Stimulated activated CD4-positive, alpha-beta T cell treated with anti-CD3 and anti-CD28 coated beads, Interleukin-4, amount 100 ng/mL, for 4 hours (primary cell): ENCODE results near the gene RNF220.
"Not testable (repeated sequence)": the region's sequence is repeated elsewhere in the genome, so short reads cannot be mapped to it uniquely, and the experiment has no call there.

Experiments used
- DNase-seq, 2 experiments: peaks; one replicate each; pipeline ENCODE4 v3.0.0-alpha.2; 2020

The RNF220 gene

DNA sequence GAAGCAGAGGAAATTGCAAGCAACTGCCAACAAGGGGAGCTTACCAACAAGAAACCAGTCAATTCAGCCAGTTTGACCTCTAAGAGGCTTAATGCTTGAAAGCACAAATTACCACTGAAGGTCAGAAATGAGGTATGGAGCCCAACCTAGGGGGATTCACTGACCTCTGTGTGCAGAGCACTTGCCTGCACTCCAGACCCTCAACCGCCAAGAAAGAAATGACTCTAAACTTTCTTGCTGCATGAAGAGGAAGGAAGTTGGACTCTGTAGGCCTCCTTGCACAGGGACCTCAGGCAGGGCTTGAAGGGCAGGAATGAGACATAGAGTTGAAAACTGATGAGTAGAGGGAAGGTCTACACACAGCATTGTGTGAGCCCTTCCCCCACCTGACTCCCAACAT is 279.5 kb downstream of the RNF220 start:
- no peak for DNase-seq

DNA sequence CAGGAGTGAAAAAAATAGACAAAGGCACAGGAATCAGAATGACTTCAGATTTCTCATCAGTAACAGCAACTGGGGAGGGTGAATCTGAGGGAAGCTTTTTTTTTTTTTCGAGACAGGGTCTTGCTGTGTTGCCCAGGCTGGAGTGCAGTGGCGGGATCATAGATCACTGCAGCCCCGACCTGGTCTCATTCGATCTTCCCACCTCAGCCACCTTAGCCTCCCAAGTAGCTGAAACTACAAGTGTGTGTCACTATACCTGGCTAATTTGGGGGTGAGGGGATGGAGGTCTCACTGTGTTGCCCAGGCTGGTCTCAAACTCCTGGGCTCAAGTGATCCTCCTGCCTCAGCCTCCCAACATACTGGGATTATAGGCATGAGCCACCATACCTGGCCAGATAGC is 280.2 kb downstream of the RNF220 start:
- DNase-seq = no peak

DNA sequence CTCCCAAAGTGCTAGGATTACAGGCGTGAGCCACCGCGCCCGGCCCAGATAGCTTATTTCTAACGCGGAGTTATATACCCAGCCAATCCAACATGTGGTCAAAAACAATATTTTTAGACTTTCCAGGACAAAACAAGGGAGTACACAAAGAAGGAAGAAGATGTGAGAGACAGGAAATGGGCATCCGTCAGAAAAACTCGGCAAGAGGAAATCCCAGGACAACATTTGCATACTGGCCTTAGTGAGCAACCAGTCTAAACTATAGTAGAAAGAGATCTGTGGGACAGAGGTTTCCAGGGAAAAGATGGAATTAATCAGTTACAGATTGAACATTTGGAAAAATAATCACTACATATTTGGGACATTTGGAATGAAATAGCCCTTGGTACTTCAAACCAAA is 280.8 kb downstream of the RNF220 start:
- DNase-seq = no peak

GRCh38 chr1:44688760-44689446 is 283.8 kb downstream of the RNF220 start:
- no peak for DNase-seq

DNA sequence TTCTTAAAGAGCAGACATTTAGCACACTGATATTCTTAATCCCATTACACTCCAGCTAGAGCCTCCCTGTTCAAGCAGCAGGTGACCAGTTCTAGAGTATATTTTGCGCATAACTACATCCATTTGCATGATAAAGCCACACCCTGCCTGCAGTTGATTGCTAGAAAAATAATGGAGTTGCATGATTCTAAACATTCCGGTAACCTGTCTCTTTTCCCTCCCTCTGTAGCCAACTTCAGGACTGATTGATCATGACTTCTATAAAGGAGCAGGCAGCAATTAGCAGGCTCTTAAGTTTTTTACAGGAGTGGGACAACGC is 284.4 kb downstream of the RNF220 start:
- no peak for DNase-seq

DNA sequence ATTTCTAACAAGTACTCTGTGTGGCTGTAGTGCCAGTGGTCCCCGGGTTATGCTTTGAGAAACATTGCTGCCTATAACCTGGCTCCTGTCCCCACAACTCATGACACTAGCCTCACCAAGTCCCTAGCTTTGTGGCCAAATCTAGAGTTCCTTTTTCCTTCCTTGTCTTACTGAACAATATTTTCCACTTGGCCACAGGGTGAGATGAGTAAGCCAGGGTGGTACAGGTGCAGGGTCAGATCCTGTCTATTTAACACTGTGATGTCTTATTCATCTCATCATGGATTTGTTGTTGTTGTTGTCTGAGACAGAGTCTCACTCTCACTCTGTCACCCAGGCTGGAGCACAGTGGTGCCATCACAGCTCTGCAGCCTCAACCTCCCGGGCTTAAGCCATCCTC is 288.1 kb downstream of the RNF220 start:
- DNase-seq = no peak

DNA sequence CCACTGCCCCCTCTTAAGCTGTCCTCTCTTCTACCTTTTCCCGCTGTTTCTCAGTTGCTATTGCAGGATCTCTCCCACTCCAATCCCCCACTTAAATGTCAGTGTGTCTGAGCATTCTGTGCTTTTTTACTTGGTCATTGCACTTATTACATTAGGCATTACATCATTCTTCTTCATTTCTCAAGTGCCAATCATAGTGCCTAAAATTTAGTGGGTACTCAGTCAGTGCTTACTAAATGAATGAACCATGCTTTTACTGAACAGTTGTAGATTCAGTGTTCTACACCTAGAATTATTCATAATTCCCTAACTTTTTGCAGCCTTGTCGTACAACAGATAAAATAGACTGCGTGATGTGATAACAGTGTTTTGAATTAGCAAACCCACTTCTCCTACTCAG is 288.8 kb downstream of the RNF220 start:
- no peak for DNase-seq

- DNase-seq = no peak
These were observed 289.9 kb downstream of the RNF220 start for GRCh38 chr1:44694863-44695478.

DNA sequence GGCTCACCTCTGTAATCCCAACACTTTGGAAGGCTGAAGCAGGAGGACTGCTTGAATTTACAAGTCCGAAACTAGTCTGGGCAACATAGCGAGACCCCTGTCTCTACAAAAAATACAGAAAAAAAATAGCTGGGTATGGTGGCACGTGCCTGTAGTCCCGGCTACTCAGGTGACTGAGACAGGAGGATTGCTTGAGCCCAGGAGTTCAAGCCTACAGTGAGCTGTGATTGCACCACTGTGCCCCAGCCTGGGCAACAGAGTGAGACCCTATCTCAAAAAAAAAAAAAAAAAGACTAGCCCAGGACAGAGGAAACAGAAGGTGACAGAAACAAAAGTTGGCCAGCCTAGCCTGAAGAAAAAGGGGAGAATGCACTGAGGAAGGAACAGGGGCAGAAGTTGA is 290.6 kb downstream of the RNF220 start:
- no peak for DNase-seq

GRCh38 chr1:44696101-44696500 is 291.0 kb downstream of the RNF220 start:
- no peak for DNase-seq

GRCh38 chr1:44696789-44697345 is 291.8 kb downstream of the RNF220 start:
- DNase-seq = peak in 1 of 2 experiments; percentile 16

DNA sequence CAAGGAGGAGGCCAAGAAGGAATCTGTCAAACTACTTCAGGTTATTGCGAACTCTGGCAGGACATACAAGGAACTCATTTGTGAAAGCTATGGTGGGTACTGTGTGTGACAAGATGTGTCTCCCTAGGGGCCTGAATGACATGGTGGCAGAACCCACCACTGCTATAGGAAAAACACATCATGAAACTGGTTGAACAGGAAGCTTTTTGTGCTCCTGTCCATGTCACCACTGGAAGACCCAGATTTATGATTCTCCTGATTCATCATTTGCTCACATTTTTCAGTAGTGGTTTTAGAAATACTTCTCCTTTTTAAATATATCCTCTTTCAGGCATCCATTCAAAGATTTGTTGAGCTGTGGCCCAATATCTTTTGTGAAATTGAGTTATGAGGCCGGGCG is 293.1 kb downstream of the RNF220 start:
- DNase-seq = no peak

DNA sequence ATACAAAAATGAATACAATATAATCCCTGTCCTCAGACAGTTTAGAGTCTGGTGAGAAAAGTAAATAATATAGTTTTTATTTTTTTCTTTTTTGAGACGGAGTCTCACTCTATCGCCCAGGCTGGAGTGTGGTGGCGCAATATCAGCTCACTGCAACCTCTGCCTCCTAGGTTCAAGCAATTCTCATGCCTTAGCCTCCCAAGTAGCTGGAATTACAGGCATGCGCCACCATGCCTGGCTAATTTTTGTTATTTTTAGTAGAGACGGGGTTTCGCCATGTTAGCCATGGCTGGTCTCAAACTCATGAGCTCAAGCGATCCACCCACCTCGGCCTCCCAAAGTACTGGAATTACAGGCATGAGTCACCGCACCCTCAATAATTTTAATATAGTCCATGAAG is 294.3 kb downstream of the RNF220 start:
- DNase-seq = not testable (repeated sequence)

- no peak for DNase-seq
These were observed 295.5 kb downstream of the RNF220 start for GRCh38 chr1:44700573-44700972.

DNA sequence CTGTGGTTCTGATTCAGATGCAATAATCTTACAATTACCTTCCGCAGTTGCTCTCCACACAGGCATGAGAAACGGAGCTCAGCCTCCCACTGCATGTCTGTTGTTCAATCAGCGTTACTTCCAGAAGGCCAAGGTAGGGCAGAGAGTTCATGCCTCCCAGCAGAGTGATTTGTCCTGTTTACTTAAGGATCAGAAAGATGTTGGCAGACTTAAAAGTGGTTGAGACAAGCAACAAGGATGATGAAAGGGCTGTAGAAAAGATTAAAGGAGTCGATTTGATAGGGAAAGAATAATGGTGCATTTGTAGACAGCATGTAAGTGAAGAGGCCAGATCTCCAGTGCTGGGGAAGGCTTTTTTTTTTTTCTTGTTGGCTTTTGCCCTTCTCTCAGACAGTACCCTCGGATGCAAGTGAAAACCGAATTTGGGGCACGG is 296.1 kb downstream of the RNF220 start:
- no peak for DNase-seq
